Measurements from ENCODE around the gene ALLC.
"Not testable (repeated sequence)": the region's sequence is repeated elsewhere in the genome, so short reads cannot be mapped to it uniquely, and the experiment has no call there.

Gene ALLC

DNA sequence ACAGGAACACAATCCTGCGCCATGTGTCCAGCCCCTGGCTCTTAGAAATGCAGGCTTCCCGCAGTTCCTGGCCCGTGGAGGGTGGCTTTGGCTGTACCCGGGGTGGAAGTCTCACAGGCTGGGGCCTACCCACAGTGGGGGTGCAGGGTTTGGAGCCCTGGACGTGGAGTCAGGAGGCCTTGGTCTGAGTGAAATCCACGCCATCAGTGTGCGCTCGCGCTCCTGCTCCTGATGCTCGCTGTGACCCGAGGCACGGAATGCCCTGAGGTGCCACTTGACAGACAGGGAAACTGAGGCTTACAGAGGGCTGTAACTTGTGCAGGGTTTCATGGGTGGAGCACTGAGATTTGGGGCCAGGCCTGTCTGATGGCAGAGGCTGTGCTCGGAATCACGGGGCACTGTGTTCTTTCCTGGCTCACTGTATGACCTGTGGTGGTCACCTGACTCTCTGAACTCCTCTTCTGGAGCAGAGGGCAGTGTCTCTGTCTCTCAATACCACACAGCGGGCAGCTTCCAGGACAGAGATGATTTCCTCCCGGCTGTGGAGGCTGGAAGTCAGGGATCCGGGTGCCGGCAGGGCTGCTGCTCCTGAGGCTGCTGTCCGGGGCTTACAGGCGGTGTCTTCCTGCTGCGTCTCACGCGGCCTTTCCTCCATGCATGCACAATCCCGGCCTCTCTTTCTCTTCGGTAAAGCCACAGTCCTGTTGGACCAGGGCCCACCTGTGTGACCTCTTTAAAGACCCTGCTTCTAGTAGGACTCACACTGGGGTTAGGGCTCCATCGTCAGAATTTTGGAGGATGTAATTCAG, 25.9 kb upstream of the ALLC start:
- no peak overlapping the region for H3K4me3 ChIP-seq (ENCODE audit: low read depth, low read length)
- TF ChIP-seq, protein P1, sequence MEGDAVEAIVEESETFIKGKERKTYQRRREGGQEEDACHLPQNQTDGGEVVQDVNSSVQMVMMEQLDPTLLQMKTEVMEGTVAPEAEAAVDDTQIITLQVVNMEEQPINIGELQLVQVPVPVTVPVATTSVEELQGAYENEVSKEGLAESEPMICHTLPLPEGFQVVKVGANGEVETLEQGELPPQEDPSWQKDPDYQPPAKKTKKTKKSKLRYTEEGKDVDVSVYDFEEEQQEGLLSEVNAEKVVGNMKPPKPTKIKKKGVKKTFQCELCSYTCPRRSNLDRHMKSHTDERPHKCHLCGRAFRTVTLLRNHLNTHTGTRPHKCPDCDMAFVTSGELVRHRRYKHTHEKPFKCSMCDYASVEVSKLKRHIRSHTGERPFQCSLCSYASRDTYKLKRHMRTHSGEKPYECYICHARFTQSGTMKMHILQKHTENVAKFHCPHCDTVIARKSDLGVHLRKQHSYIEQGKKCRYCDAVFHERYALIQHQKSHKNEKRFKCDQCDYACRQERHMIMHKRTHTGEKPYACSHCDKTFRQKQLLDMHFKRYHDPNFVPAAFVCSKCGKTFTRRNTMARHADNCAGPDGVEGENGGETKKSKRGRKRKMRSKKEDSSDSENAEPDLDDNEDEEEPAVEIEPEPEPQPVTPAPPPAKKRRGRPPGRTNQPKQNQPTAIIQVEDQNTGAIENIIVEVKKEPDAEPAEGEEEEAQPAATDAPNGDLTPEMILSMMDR (IDR thresholded peaks at IDR 0.05; ENCODE audit: low read depth, low read length) = no peak
- in situ Hi-C loops (cut with HindIII; ENCODE audit: low sequenced_read_pairs) = no loop called here
- DNase-seq (ENCODE audit: low read depth, low spot score) = no peak

DNA sequence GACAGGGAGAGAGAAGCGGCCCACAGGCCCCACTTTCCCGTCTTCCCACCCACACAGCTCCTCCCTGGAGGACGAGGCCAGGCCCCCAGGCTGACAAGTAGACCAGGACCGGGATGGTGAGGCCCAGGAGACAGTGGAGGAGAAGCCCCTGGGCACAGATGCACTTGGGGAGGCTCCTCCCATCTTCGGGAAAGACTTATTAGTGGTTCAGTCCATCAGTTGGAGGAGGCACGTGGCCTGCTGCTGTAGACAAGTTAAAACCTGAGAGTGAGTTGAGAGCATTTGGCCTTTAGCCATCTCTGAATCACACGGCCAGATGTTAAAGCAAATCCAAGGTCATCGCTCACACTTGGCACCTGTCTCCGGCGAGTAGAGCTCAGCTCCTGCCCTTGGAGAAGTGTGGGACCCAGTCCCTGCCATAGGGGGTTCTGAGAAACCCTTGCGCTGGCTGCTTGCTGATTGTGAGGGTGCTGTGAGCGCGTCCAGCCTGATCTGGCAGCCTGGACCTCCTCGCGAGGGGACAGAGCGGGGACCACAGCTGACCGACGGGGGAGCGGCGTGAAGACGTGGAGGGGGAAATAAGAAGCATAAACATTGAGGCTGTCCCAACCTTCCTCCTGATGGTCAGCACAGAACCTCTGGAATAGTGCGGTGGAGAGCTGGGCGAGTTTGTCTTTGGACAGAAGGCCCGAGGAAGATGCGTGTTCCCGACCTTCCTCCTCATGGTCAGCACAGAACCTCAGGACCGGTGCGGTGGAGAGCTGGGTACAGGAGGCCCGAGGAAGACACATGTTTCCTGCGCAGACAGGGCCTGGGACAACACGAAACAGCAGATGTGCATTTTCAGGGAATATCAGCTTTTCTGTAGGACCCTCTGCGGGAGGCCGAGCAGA, 24.7 kb upstream of the ALLC start:
- no peak overlapping the region for H3K4me3 ChIP-seq (ENCODE audit: low read depth, low read length)
- TF ChIP-seq, protein P1 (IDR thresholded peaks at IDR 0.05; ENCODE audit: low read depth, low read length) = no peak
- peak; percentile 16 for DNase-seq (ENCODE audit: low read depth, low spot score)
- in situ Hi-C loops (cut with HindIII; ENCODE audit: low sequenced_read_pairs) = no loop called here

GRCh38 chr2:3633982-3634595, 23.9 kb upstream of the ALLC start:
- no peak for DNase-seq (ENCODE audit: low read depth, low spot score)
- TF ChIP-seq, protein P1 (IDR thresholded peaks at IDR 0.05; ENCODE audit: low read depth, low read length) = no peak
- H3K4me3 ChIP-seq (ENCODE audit: low read depth, low read length) = no peak overlapping the region
- in situ Hi-C loops (cut with HindIII; ENCODE audit: low sequenced_read_pairs) = no loop called here

DNA sequence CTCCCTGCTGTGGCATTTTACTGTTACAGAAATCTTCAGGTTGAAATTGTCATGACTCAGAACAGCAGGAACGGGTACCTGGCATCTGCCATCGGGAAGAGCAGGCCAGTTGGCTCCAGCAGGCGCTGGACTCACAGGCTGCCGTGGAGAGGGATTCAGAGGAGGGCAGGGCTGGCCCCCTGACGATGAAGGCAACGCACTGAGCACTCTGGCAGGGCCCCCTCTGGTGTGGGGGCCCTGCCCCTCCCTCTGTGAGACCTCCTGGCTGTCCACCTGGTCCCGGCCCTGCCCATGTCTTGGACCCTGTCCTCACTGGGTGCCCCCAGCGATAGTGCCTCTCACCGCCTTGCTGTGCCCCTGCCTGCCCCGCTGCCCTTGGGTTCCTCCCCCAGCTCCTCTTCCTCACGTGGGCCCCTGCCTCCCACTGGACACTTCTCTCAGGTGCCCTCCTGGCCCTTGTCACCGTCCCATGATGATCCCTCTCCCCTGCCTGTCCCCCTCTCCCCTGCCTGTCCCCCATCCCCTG, 23.3 kb upstream of the ALLC start:
- TF ChIP-seq, protein P1 (IDR thresholded peaks at IDR 0.05; ENCODE audit: low read depth, low read length) = no peak
- in situ Hi-C loops (cut with HindIII; ENCODE audit: low sequenced_read_pairs) = no loop called here
- no peak overlapping the region for H3K4me3 ChIP-seq (ENCODE audit: low read depth, low read length)
- no peak for DNase-seq (ENCODE audit: low read depth, low spot score)

DNA sequence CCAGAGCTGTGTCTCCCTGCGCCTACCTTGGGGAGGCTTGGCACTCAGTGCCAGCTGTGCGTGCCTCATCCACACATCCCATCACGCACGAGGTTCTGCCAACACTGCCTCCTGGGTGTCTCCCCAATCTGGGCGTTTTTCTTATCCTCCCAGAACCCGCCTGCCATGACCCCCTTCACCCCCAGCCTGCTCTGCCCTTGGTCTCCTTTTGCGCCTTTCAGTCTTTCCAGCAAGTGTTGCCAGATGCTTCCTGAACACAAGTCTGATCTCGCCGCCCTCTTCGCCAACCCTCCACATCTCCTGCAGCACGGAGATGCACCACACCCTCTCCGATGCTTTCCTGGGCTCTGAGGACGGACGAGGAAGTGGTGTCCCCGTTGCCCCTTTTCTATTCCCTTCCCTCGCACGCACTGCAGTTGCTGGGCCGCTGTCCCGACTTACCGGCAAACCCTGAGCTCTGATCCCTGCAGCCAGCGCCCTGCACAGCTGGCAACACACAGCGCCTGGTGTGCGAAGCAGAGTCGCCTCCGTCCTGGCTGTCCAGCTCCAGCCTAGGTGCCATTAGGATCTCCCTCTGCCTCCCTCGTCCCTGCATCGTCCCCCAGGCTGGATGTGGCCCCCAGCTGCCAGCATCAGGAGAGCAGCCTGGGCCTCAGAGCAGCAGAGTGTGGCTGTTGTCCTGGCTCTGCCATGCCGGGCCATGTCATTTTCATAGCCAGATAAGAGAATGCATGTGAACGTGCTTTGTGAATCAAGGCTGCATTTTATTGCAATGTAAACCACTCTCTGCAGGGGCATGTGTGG, 22.6 kb upstream of the ALLC start:
- TF ChIP-seq, protein P1 (IDR thresholded peaks at IDR 0.05; ENCODE audit: low read depth, low read length) = no peak
- in situ Hi-C loops (cut with HindIII; ENCODE audit: low sequenced_read_pairs) = no loop called here
- no peak for DNase-seq (ENCODE audit: low read depth, low spot score)
- no peak overlapping the region for H3K4me3 ChIP-seq (ENCODE audit: low read depth, low read length)

DNA sequence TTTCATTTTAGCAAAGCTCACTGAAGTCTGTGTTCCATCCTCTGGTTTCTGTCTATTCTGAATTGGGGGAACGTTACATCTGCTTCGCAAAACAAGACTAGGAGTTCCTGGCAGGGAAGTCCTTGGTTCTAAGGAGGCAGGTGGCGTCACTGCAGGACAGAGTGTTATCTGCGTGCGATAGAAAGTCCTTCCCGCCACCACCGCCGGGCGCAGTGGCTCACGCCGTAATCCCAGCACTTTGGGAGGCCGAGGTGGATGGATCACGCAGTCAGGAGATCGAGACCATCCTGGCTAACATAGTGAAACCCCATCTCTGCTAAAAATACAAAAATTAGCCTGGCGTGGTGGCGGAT, 22.0 kb upstream of the ALLC start:
- H3K4me3 ChIP-seq (ENCODE audit: low read depth, low read length); DNase-seq (ENCODE audit: low read depth, low spot score); in situ Hi-C loops (cut with HindIII; ENCODE audit: low sequenced_read_pairs): not testable (repeated sequence)

All from astrocyte of the spinal cord (primary cell).